NB4 (cell line): Measurements from ENCODE around the gene ST8SIA2.

ENCODE experiments used
- CTCF ChIP-seq: IDR thresholded peaks from one replicate; pipeline ENCODE4 v1.5.1; 2012; ENCODE audit warnings: low read depth, low read length
- MYC ChIP-seq: IDR thresholded peaks from 2 replicates; pipeline ENCODE4 v1.6.1; 2011; ENCODE audit warnings: low read depth, low read length

DNA sequence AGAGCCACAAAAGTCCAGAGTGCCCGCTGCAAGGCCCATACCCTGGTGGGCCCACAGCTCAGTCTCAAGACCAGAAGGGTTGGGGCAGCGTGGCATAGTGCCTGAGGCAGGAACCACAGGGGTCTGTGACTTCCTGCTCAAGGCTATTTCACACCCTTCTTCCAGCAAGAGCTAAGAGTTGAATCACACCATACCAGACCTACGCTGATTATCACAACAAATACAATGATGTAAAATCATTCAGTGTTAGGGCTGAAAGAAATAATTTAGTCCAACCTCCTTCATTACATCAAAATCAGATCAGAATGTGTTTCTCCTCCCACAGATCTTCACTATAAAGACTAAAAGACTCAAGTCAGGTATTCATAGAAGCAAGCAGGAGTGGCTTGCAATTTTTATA is 27.8 kb upstream of the ST8SIA2 start:
- no peak for TF ChIP-seq CTCF
- TF ChIP-seq MYC, result no peak
